ENCODE measurements around the gene SPINT2. TPM values are rescaled to one million over a fixed set of nuclear protein-coding genes. Genes with fewer than 3 reads are reported as not detected.

Gene SPINT2
- total and polyA plus RNA-seq, 4 donors: 7.0 to 43.0 (median 10.7) TPM

DNA sequence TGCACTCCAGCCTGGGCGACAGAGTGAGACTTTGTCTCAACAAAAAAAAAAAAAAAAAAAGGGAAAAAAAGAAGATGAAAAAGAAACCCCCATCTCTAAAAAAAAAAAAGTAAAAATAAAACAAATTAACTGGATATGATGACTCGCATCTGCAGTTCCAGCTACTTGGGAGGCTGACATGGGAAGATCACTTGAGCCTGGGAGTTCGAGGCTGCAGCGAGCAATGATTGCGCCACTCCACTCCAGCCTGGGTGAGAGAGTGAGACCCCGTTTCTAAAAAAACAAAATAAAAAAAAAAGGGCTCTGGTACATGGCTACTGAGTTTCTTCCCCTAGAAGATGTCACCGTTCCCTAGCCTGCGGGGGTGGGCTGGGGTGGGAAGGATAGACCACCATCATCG, 68.9 kb downstream of the SPINT2 start:
- no peak overlapping the region for H3K4me3 ChIP-seq (ENCODE audit: low read depth in 1 of 3, low read length in 3 of 3)
- WGBS: 85% methylated on average over 9 of the region's 9 CpGs
- H3K27me3 ChIP-seq (ENCODE audit: control insufficient read depth in 4 of 4, insufficient read depth in 4 of 4, low read length in 3 of 4): no peaks in the 10 kb centered on the region
- no peak for TF ChIP-seq GABPA (IDR thresholded peaks at IDR 0.05 in 1 of 2, conservative IDR thresholded peaks at IDR 0.05 in 1 of 2)
- no peak overlapping the region for H3K9ac ChIP-seq (ENCODE audit: low read depth in 1 of 2, low read length in 2 of 2)
- no peaks in the 10 kb centered on the region for H3K36me3 ChIP-seq (ENCODE audit: control insufficient read depth in 4 of 4, insufficient read depth in 3 of 4, low read depth in 1 of 4, low read length in 3 of 4)
- H3K9me3 ChIP-seq (ENCODE audit: control insufficient read depth in 4 of 4, low read length in 3 of 4): no peaks in the 10 kb centered on the region
- H3K4me1 ChIP-seq (ENCODE audit: control insufficient read depth in 4 of 4, insufficient read depth in 4 of 4, low read length in 3 of 4): peaks cover 3 to 15% (median 4%) of the 10 kb centered on the region in 4 donors
- no peak overlapping the region for H3K27ac ChIP-seq (ENCODE audit: low read depth in 1 of 2, low read length in 2 of 2)
- no peak for DNase-seq (ENCODE audit: low spot score)

DNA sequence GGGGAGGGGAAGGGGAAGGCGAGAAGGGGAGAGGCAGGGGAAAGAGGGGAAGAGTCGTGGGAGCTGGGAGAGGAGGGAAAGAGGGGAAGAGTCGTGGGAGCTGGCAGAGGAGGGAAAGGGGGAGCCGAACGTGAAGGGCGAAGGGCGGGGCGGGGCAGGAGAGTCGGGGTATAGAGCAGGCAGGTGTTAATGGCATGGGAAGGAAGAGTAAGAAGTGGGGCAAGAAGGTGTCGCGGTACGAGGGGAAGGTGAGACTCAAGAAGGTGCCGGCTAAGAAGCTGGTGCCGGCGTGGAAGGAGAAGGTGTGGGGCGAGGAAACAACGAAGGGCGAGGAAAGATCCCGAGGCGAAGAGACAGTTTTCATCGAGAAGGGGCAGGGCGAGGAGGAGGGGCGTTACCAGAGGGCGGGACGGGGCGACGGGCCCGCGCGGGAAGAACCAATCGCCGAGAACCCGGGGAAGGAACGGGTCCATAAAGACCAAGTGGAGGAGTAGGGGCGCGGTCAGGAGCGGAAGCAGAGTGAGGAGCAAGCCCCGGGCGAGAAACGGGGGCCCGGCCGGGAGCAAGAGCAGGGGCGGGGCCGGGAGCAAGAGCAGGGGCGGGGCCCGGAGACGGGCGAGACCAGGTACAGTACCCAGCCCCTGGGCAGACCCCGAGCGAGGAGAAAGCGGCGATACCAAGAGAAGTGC, 71.7 kb downstream of the SPINT2 start:
- peak overlapping the region; percentile 91 to 94 for H3K27ac ChIP-seq (ENCODE audit: low read depth in 1 of 2, low read length in 2 of 2)
- H3K9me3 ChIP-seq (ENCODE audit: control insufficient read depth in 4 of 4, low read length in 3 of 4): no peaks in the 10 kb centered on the region
- peak; percentile 92 for DNase-seq (ENCODE audit: low spot score)
- H3K4me1 ChIP-seq (ENCODE audit: control insufficient read depth in 4 of 4, insufficient read depth in 4 of 4, low read length in 3 of 4): peaks cover 3 to 15% (median 4%) of the 10 kb centered on the region in 4 donors
- no peaks in the 10 kb centered on the region for H3K27me3 ChIP-seq (ENCODE audit: control insufficient read depth in 4 of 4, insufficient read depth in 4 of 4, low read length in 3 of 4)
- H3K9ac ChIP-seq (ENCODE audit: low read depth in 1 of 2, low read length in 2 of 2): peak overlapping the region; percentile 1 to 37
- under 1% methylated on average over 52 of the region's 52 CpGs for WGBS
- peak overlapping the region; percentile 71 to 94 (median 84) for H3K4me3 ChIP-seq (ENCODE audit: low read depth in 1 of 3, low read length in 3 of 3)
- no peak for TF ChIP-seq EGR1 (IDR thresholded peaks at IDR 0.05; ENCODE audit: low read depth in 2 of 2)
- TF ChIP-seq TAF1 (conservative IDR thresholded peaks at IDR 0.05): no peak
- TF ChIP-seq GABPA (IDR thresholded peaks at IDR 0.05 in 1 of 2, conservative IDR thresholded peaks at IDR 0.05 in 1 of 2): peak in 1 of 2 donors; percentile 74
- peak in 1 of 2 donors; percentile 30 for TF ChIP-seq RAD21 (IDR thresholded peaks at IDR 0.05)
- peak; percentile 34 to 54 for TF ChIP-seq HNF4A (conservative IDR thresholded peaks at IDR 0.05)
- TF ChIP-seq, protein P1, sequence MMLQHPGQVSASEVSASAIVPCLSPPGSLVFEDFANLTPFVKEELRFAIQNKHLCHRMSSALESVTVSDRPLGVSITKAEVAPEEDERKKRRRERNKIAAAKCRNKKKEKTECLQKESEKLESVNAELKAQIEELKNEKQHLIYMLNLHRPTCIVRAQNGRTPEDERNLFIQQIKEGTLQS (IDR thresholded peaks at IDR 0.05): no peak
- TF ChIP-seq, protein P2, sequence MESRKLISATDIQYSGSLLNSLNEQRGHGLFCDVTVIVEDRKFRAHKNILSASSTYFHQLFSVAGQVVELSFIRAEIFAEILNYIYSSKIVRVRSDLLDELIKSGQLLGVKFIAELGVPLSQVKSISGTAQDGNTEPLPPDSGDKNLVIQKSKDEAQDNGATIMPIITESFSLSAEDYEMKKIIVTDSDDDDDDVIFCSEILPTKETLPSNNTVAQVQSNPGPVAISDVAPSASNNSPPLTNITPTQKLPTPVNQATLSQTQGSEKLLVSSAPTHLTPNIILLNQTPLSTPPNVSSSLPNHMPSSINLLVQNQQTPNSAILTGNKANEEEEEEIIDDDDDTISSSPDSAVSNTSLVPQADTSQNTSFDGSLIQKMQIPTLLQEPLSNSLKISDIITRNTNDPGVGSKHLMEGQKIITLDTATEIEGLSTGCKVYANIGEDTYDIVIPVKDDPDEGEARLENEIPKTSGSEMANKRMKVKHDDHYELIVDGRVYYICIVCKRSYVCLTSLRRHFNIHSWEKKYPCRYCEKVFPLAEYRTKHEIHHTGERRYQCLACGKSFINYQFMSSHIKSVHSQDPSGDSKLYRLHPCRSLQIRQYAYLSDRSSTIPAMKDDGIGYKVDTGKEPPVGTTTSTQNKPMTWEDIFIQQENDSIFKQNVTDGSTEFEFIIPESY (IDR thresholded peaks at IDR 0.05): no peak
- no peak for TF ChIP-seq HNF4G (IDR thresholded peaks at IDR 0.05)
- TF ChIP-seq YY1 (IDR thresholded peaks at IDR 0.05): peak; percentile 62
- no peak for TF ChIP-seq NR2F2 (IDR thresholded peaks at IDR 0.05)
- TF ChIP-seq, protein P3, sequence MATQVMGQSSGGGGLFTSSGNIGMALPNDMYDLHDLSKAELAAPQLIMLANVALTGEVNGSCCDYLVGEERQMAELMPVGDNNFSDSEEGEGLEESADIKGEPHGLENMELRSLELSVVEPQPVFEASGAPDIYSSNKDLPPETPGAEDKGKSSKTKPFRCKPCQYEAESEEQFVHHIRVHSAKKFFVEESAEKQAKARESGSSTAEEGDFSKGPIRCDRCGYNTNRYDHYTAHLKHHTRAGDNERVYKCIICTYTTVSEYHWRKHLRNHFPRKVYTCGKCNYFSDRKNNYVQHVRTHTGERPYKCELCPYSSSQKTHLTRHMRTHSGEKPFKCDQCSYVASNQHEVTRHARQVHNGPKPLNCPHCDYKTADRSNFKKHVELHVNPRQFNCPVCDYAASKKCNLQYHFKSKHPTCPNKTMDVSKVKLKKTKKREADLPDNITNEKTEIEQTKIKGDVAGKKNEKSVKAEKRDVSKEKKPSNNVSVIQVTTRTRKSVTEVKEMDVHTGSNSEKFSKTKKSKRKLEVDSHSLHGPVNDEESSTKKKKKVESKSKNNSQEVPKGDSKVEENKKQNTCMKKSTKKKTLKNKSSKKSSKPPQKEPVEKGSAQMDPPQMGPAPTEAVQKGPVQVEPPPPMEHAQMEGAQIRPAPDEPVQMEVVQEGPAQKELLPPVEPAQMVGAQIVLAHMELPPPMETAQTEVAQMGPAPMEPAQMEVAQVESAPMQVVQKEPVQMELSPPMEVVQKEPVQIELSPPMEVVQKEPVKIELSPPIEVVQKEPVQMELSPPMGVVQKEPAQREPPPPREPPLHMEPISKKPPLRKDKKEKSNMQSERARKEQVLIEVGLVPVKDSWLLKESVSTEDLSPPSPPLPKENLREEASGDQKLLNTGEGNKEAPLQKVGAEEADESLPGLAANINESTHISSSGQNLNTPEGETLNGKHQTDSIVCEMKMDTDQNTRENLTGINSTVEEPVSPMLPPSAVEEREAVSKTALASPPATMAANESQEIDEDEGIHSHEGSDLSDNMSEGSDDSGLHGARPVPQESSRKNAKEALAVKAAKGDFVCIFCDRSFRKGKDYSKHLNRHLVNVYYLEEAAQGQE (IDR thresholded peaks at IDR 0.05): peak; percentile 42
- peak; percentile 42 for TF ChIP-seq SP1 (IDR thresholded peaks at IDR 0.05)
- TF ChIP-seq, protein P4, sequence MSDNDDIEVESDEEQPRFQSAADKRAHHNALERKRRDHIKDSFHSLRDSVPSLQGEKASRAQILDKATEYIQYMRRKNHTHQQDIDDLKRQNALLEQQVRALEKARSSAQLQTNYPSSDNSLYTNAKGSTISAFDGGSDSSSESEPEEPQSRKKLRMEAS (IDR thresholded peaks at IDR 0.05): no peak
- TF ChIP-seq FOXA2 (IDR thresholded peaks at IDR 0.05): no peak
- no peak for TF ChIP-seq FOXA1 (IDR thresholded peaks at IDR 0.05)
- TF ChIP-seq RXRA (IDR thresholded peaks at IDR 0.05): peak; percentile 30 to 36
- TF ChIP-seq, protein P5, sequence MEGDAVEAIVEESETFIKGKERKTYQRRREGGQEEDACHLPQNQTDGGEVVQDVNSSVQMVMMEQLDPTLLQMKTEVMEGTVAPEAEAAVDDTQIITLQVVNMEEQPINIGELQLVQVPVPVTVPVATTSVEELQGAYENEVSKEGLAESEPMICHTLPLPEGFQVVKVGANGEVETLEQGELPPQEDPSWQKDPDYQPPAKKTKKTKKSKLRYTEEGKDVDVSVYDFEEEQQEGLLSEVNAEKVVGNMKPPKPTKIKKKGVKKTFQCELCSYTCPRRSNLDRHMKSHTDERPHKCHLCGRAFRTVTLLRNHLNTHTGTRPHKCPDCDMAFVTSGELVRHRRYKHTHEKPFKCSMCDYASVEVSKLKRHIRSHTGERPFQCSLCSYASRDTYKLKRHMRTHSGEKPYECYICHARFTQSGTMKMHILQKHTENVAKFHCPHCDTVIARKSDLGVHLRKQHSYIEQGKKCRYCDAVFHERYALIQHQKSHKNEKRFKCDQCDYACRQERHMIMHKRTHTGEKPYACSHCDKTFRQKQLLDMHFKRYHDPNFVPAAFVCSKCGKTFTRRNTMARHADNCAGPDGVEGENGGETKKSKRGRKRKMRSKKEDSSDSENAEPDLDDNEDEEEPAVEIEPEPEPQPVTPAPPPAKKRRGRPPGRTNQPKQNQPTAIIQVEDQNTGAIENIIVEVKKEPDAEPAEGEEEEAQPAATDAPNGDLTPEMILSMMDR (IDR thresholded peaks at IDR 0.05; ENCODE audit: low read depth, low read length, missing input control): no peak
- TF ChIP-seq JUND (IDR thresholded peaks at IDR 0.05): peak in 1 of 2 donors; percentile 12
- H3K36me3 ChIP-seq (ENCODE audit: control insufficient read depth in 4 of 4, insufficient read depth in 3 of 4, low read depth in 1 of 4, low read length in 3 of 4): no peaks in the 10 kb centered on the region
